IPS-15b (cell line): ENCODE results near the gene ZC3H18.

Experiments used
- H3K27me3 ChIP-seq: one replicate; pipeline ENCODE4 v1.6.1; 2013; ENCODE audit warnings: low read length; ENCODE audit not compliant: control insufficient read depth, insufficient read depth
- H3K36me3 ChIP-seq: one replicate; pipeline ENCODE4 v1.6.1; 2013; ENCODE audit warnings: low read length; ENCODE audit not compliant: control insufficient read depth, insufficient read depth
- H3K4me1 ChIP-seq: one replicate; pipeline ENCODE4 v1.6.1; 2013; ENCODE audit warnings: mild to moderate bottlenecking, low read length; ENCODE audit not compliant: control insufficient read depth, insufficient read depth
- H3K4me3 ChIP-seq: one replicate; pipeline ENCODE4 v1.5.1; 2013; ENCODE audit warnings: low read depth, low read length
- H3K9ac ChIP-seq: one replicate; pipeline ENCODE4 v1.6.1; 2013; ENCODE audit warnings: low read depth, mild to moderate bottlenecking, low read length
- H3K9me3 ChIP-seq: one replicate; pipeline ENCODE4 v1.6.1; 2013; ENCODE audit warnings: mild to moderate bottlenecking, low read length; ENCODE audit not compliant: control insufficient read depth, insufficient read depth

ZC3H18 gene

GRCh38 chr16:88577166-88577565 is 7.0 kb downstream of the ZC3H18 start:
- no peak overlapping the region for H3K9ac ChIP-seq
- H3K9me3 ChIP-seq, result no peaks in the 10 kb centered on the region
- H3K27me3 ChIP-seq, result no peaks in the 10 kb centered on the region
- H3K36me3 ChIP-seq, result peaks cover 31% of the 10 kb centered on the region
- H3K4me3 ChIP-seq, result no peak overlapping the region
- no peaks in the 10 kb centered on the region for H3K4me1 ChIP-seq

GRCh38 chr16:88578446-88579313 is 8.5 kb downstream of the ZC3H18 start:
- H3K27me3 ChIP-seq, result no peaks in the 10 kb centered on the region
- H3K4me1 ChIP-seq, result no peaks in the 10 kb centered on the region
- peaks cover 42% of the 10 kb centered on the region for H3K36me3 ChIP-seq
- no peak overlapping the region for H3K4me3 ChIP-seq
- no peaks in the 10 kb centered on the region for H3K9me3 ChIP-seq
- no peak overlapping the region for H3K9ac ChIP-seq

DNA sequence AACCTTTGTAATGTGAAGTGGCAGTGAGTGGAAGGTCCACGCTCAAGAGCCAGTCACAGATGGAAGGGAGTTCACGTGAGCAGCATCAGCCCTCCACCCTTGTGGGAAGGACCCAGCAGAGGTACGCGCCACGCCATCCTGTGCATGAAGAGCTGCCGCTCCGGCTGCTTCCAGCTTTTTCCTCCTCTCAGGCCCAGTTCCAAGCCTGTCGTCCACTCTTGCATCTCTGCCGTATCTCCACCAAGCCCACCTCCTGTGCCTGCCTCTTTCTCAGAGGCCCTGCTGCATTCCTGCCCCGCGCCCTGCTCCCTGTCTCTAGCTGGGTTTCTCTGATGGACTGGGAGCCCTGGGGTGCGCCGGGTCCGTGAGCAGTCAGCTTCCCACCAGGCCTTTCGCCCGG is 10.2 kb downstream of the ZC3H18 start:
- Histone ChIP-seq H3K36me3 (peaks cover 42% of the 10 kb centered on the region), H3K4me1 (no peaks in the 10 kb centered on the region), H3K9me3 (no peaks in the 10 kb centered on the region), H3K4me3 (no peak overlapping the region), H3K9ac (no peak overlapping the region), H3K27me3 (no peaks in the 10 kb centered on the region)

- H3K36me3 ChIP-seq, result peaks cover 44% of the 10 kb centered on the region
- no peaks in the 10 kb centered on the region for H3K4me1 ChIP-seq
- no peaks in the 10 kb centered on the region for H3K27me3 ChIP-seq
- H3K9ac ChIP-seq, result no peak overlapping the region
- no peaks in the 10 kb centered on the region for H3K9me3 ChIP-seq
- H3K4me3 ChIP-seq, result no peak overlapping the region
These were observed 10.8 kb downstream of the ZC3H18 start for GRCh38 chr16:88581033-88581432.

DNA sequence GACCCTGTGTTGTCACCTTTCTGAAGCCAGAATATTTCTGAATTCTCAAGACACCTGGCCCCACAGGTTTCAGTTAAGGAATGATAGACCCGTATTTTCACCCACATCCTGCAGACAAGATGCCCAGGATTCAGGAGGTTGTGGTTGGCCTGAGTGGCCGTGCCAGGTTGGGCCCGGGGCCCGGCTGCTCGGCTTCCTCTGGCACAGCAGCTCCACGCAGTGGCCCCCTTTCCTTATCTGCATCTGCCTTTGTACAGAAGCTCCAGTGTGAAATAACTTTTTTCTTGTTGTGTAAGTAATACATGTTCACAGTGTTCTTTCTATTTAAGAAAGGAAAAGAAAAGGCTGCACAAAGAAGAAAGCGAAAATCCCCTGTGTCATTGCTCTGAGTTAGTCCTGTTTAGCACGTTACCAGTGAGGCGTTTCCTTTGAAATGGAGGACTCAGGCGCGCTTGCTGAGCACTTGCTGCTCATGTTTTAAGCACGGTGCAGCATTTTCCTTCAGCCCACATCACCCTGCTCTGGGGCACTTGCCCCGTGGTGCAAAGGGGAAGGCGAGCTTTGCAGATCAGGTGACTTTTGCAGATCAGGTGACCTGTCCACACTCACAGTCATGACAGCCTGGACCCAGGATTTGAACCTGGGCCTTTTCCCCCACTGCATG is 12.8 kb downstream of the ZC3H18 start:
- Histone ChIP-seq H3K9ac (no peak overlapping the region), H3K9me3 (no peaks in the 10 kb centered on the region), H3K4me1 (no peaks in the 10 kb centered on the region), H3K36me3 (peaks cover 46% of the 10 kb centered on the region), H3K4me3 (no peak overlapping the region), H3K27me3 (no peaks in the 10 kb centered on the region)

- H3K36me3 ChIP-seq, result peaks cover 58% of the 10 kb centered on the region
- H3K4me1 ChIP-seq, result no peaks in the 10 kb centered on the region
- H3K27me3 ChIP-seq, result no peaks in the 10 kb centered on the region
- no peak overlapping the region for H3K9ac ChIP-seq
- no peaks in the 10 kb centered on the region for H3K9me3 ChIP-seq
- no peak overlapping the region for H3K4me3 ChIP-seq
These were observed 14.5 kb downstream of the ZC3H18 start for GRCh38 chr16:88584676-88585075.

DNA sequence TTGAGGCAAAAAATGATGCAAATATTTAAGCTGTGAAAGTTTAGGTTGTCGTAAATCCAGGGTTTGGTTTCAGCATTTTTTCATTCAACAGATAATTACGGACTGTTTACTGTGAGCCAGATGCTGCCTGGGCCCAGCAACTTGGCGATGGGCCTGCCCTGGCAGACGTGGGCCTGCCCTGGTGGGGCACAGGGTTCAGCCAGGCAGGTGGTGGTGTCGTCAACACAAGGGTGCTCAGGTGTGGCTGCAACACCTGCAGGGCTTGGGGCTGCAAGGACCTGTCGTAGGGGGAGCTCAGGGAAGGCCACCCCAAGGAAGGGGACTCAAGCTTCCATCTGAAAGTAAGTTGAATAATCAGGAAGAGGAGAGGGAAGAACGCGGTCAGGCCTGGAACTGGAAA is 15.1 kb downstream of the ZC3H18 start:
- no peak overlapping the region for H3K4me3 ChIP-seq
- H3K9me3 ChIP-seq, result no peaks in the 10 kb centered on the region
- no peaks in the 10 kb centered on the region for H3K4me1 ChIP-seq
- H3K36me3 ChIP-seq, result peaks cover 60% of the 10 kb centered on the region
- no peak overlapping the region for H3K9ac ChIP-seq
- no peaks in the 10 kb centered on the region for H3K27me3 ChIP-seq

DNA sequence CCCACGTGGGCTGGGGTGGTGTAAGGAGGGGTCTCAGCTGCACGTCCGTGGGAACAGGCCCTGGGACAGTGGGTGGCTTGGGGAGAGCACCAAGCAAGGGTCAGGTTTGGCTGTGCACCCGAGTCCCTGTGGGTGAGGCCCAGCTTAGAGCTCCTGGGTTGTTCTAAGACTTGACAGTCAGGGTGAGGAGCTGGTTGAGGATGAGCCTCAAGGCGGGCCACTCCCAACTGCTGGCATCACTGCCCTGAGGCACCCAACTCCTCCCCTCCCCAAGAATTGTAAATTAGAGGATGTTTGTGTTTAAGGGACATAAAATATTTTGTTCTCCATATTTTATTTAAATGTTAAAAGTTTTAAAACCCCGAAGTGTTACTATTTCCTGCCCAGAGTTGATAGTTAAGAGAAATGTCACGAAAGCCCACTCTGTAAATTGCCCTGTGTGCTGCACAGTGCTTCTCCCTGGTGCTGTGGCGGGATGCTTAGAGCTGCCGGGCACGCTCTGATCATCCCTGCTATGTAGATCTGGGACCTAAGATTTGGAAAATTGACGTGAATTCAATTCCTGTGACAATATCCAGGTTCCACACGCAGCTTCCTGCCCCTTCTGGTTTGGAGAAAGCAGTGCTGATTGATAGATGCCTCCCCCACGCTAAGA is 15.9 kb downstream of the ZC3H18 start:
- no peak overlapping the region for H3K4me3 ChIP-seq
- H3K27me3 ChIP-seq, result no peaks in the 10 kb centered on the region
- H3K9ac ChIP-seq, result no peak overlapping the region
- H3K9me3 ChIP-seq, result no peaks in the 10 kb centered on the region
- peaks cover 54% of the 10 kb centered on the region for H3K36me3 ChIP-seq
- H3K4me1 ChIP-seq, result no peaks in the 10 kb centered on the region

DNA sequence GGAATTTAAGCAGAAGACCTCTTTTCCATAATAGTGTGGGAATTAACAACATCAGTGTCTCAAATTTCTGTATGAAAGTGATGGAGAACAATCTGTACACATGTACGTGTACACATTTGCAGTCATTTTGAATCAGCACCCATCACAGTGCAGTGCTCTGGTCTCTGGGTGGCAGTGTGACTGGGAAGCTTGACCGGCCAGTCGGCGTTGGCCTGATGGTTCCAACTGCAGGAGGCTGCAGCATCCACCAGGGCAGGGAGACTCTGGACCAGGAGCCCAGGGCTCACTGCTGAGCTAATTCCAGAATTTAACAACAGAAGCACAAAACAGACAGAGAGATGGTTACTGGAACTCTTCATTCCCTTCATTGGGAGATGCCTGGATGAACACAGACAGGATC is 17.9 kb downstream of the ZC3H18 start:
- Histone ChIP-seq H3K4me3 (no peak overlapping the region), H3K27me3 (no peaks in the 10 kb centered on the region), H3K4me1 (no peaks in the 10 kb centered on the region), H3K9me3 (no peaks in the 10 kb centered on the region), H3K9ac (no peak overlapping the region), H3K36me3 (peaks cover 39% of the 10 kb centered on the region)

DNA sequence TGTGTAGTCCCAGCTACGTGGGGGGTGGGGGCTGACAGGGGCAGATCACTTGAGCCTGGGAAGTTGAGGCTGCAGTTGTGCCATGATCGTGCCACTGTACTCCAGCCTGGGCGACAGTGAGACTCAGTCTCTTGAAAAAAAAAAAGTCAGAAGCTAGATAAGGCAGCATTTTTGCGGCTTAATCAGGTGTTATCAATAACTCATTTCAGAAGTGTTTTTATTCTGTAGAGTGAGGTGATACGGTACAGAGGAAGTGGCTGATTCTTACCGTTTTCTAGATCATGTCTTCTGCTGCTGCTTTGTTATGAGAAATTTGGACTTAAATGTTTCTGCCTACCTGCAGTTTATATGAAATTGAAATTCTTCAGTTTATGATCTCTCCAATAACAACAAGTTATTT is 18.6 kb downstream of the ZC3H18 start:
- no peak overlapping the region for H3K4me3 ChIP-seq
- H3K36me3 ChIP-seq, result peaks cover 39% of the 10 kb centered on the region
- H3K9ac ChIP-seq, result no peak overlapping the region
- no peaks in the 10 kb centered on the region for H3K27me3 ChIP-seq
- H3K4me1 ChIP-seq, result no peaks in the 10 kb centered on the region
- H3K9me3 ChIP-seq, result no peaks in the 10 kb centered on the region

GRCh38 chr16:88589441-88589840 is 19.2 kb downstream of the ZC3H18 start:
- Histone ChIP-seq H3K36me3 (peaks cover 39% of the 10 kb centered on the region), H3K9me3 (no peaks in the 10 kb centered on the region), H3K27me3 (no peaks in the 10 kb centered on the region), H3K4me1 (no peaks in the 10 kb centered on the region), H3K9ac (no peak overlapping the region), H3K4me3 (no peak overlapping the region)
